Liver (tissue), 9 donors: ENCODE data around the gene PPP4R2. TPM values are rescaled to one million over a fixed set of nuclear protein-coding genes. Genes with fewer than 3 reads are reported as not detected.

ENCODE experiments used
- DNase-seq: peaks from one replicate; pipeline ENCODE4 v3.0.0-alpha.2; 2017; ENCODE audit warnings: low spot score
- H3K27ac ChIP-seq, 2 donors: one replicate each; pipeline ENCODE4 v1.7.0; 2013; ENCODE audit warnings: inconsistent platforms in 2 of 2, low read length in 2 of 2, control low read depth in 1 of 2, low read depth in 1 of 2, mild to moderate bottlenecking in 1 of 2
- H3K27me3 ChIP-seq, 4 donors: one replicate each; pipeline versions ENCODE4 v1.6.1 to v1.7.0; 2013; ENCODE audit warnings: low read length in 3 of 4, inconsistent platforms in 1 of 4, mild to moderate bottlenecking in 1 of 4, moderate library complexity in 1 of 4; ENCODE audit not compliant: control insufficient read depth in 4 of 4, insufficient read depth in 4 of 4
- H3K36me3 ChIP-seq, 4 donors: one replicate each; pipeline versions ENCODE4 v1.6.1 to v1.7.0; 2013; ENCODE audit warnings: low read length in 3 of 4, mild to moderate bottlenecking in 3 of 4, low read depth in 1 of 4, moderate library complexity in 1 of 4; ENCODE audit not compliant: control insufficient read depth in 4 of 4, insufficient read depth in 3 of 4
- H3K4me1 ChIP-seq, 4 donors: one replicate each; pipeline versions ENCODE4 v1.6.1 to v1.7.0; 2013; ENCODE audit warnings: low read length in 3 of 4, mild to moderate bottlenecking in 3 of 4, moderate library complexity in 1 of 4; ENCODE audit not compliant: control insufficient read depth in 4 of 4, insufficient read depth in 4 of 4
- H3K4me3 ChIP-seq, 3 donors: one replicate each; pipeline versions ENCODE4 v1.6.1 to v1.7.0; 2013; ENCODE audit warnings: low read length in 3 of 3, control low read depth in 1 of 3, low read depth in 1 of 3, mild to moderate bottlenecking in 1 of 3
- H3K9ac ChIP-seq, 2 donors: one replicate each; pipeline ENCODE4 v1.7.0; 2013; ENCODE audit warnings: low read length in 2 of 2, mild to moderate bottlenecking in 2 of 2, moderate library complexity in 2 of 2, control low read depth in 1 of 2, low read depth in 1 of 2
- H3K9me3 ChIP-seq, 4 donors: one replicate each; pipeline versions ENCODE4 v1.6.1 to v1.7.0; 2013; ENCODE audit warnings: low read length in 3 of 4; ENCODE audit not compliant: control insufficient read depth in 4 of 4
- CTCF ChIP-seq: fragments of 150-350 bp; IDR thresholded peaks from 2 replicates; pipeline ENCODE4 v1.5.1; 2017; ENCODE audit warnings: improper control_type of control experiment, low read depth, low read length; ENCODE audit not compliant: missing input control
- EGR1 ChIP-seq, 2 donors: IDR thresholded peaks; 2 replicates each; pipeline ENCODE4 v1.6.1; 2016 to 2018; ENCODE audit warnings: antibody characterized with exemption in 2 of 2, low read depth in 2 of 2
- FOXA1 ChIP-seq: IDR thresholded peaks from 2 replicates; pipeline ENCODE4 v1.6.1; 2016; ENCODE audit warnings: antibody characterized with exemption
- GABPA ChIP-seq, 2 donors: IDR thresholded peaks in 1 of 2; conservative IDR thresholded peaks in 1 of 2; 2 replicates each; pipeline ENCODE4 v1.6.1; 2016; ENCODE audit warnings: antibody characterized with exemption in 2 of 2, mild to moderate bottlenecking in 1 of 2, moderate library complexity in 1 of 2
- HNF4A ChIP-seq, 2 donors: conservative IDR thresholded peaks; 2 replicates each; pipeline ENCODE4 v1.6.1; 2016; ENCODE audit warnings: antibody characterized with exemption in 2 of 2, mild to moderate bottlenecking in 2 of 2
- HNF4G ChIP-seq: IDR thresholded peaks from 2 replicates; pipeline ENCODE4 v1.6.1; 2016; ENCODE audit warnings: antibody characterized with exemption
- JUND ChIP-seq, 2 donors: IDR thresholded peaks; 2 replicates each; pipeline ENCODE4 v1.6.1; 2016; ENCODE audit warnings: antibody characterized with exemption in 2 of 2
- NR2F2 ChIP-seq: IDR thresholded peaks from 2 replicates; pipeline ENCODE4 v1.6.1; 2016; ENCODE audit warnings: antibody characterized with exemption
- RAD21 ChIP-seq, 2 donors: IDR thresholded peaks; 2 replicates each; pipeline ENCODE4 v1.6.1; 2016; ENCODE audit warnings: antibody characterized with exemption in 2 of 2, mild to moderate bottlenecking in 2 of 2
- RXRA ChIP-seq, 2 donors: IDR thresholded peaks; 2 replicates each; pipeline ENCODE4 v1.6.1; 2017 to 2018; ENCODE audit warnings: antibody characterized with exemption in 2 of 2, mild to moderate bottlenecking in 1 of 2
- SP1 ChIP-seq: IDR thresholded peaks from 2 replicates; pipeline ENCODE4 v1.6.1; 2018; ENCODE audit warnings: antibody characterized with exemption, mild to moderate bottlenecking
- YY1 ChIP-seq: IDR thresholded peaks from 2 replicates; pipeline ENCODE4 v1.6.1; 2016; ENCODE audit warnings: antibody characterized with exemption, mild to moderate bottlenecking
- ZBTB33 ChIP-seq: IDR thresholded peaks from 2 replicates; pipeline ENCODE4 v1.6.1; 2016; ENCODE audit warnings: antibody characterized with exemption
- WGBS: extraction: QIAGEN DNeasy Blood & Tissue Kit; methylation state at CpG from one replicate; pipeline ENCODE4 v1.1.7; 2013; 5-methylcytosine and 5-hydroxymethylcytosine counted together
- polyA plus RNA-seq, 2 donors: library from polyadenylated mRNA; stranded (reverse) in 1 of 2; unstranded in 1 of 2; fragments of 200-250 nt in 1 of 2; fragments of >200 nt in 1 of 2; fragmentation: Nextera tagmentation in 1 of 2; extraction: Ambion mirVana in 1 of 2; gene quantifications; one replicate each; pipeline versions ENCODE4 v1.2.1 to v1.2.3, GENCODE V29; 2013 to 2015
- total RNA-seq, 2 donors: library from RNA; depleted of rRNA; stranded (reverse); fragments of >200 nt; gene quantifications; one replicate each; pipeline ENCODE4 v1.2.3, GENCODE V29; 2014
- TF ChIP-seq, protein P1 (sequence below): IDR thresholded peaks from 2 replicates; pipeline ENCODE4 v1.6.1; 2016; ENCODE audit warnings: antibody characterized with exemption
- TF ChIP-seq, protein P2 (sequence below): IDR thresholded peaks from 2 replicates; pipeline ENCODE4 v1.6.1; 2016; ENCODE audit warnings: antibody characterized with exemption, mild to moderate bottlenecking
- donor health status: healthy.
- donor health status: healthy.
- donor health status: healthy.
- donor health status: healthy.
- donor health status: healthy.

Gene PPP4R2
- total and polyA plus RNA-seq, 4 donors = 12.2 to 35.9 (median 33.7) TPM

GRCh38 chr3:72972706-72973030 lies 23.9 kb upstream of the PPP4R2 start:
- no peak for TF ChIP-seq HNF4A (conservative IDR thresholded peaks at IDR 0.05)
- TF ChIP-seq, protein P1, sequence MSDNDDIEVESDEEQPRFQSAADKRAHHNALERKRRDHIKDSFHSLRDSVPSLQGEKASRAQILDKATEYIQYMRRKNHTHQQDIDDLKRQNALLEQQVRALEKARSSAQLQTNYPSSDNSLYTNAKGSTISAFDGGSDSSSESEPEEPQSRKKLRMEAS = no peak
- TF ChIP-seq RXRA (IDR thresholded peaks at IDR 0.05) = no peak
- TF ChIP-seq HNF4G = no peak
- no peak for TF ChIP-seq CTCF
- no peak for TF ChIP-seq GABPA (IDR thresholded peaks at IDR 0.05 in 1 of 2, conservative IDR thresholded peaks at IDR 0.05 in 1 of 2)
- TF ChIP-seq EGR1 (IDR thresholded peaks at IDR 0.05; ENCODE audit: low read depth in 2 of 2) = no peak
- TF ChIP-seq NR2F2 = no peak
- TF ChIP-seq, protein P2, sequence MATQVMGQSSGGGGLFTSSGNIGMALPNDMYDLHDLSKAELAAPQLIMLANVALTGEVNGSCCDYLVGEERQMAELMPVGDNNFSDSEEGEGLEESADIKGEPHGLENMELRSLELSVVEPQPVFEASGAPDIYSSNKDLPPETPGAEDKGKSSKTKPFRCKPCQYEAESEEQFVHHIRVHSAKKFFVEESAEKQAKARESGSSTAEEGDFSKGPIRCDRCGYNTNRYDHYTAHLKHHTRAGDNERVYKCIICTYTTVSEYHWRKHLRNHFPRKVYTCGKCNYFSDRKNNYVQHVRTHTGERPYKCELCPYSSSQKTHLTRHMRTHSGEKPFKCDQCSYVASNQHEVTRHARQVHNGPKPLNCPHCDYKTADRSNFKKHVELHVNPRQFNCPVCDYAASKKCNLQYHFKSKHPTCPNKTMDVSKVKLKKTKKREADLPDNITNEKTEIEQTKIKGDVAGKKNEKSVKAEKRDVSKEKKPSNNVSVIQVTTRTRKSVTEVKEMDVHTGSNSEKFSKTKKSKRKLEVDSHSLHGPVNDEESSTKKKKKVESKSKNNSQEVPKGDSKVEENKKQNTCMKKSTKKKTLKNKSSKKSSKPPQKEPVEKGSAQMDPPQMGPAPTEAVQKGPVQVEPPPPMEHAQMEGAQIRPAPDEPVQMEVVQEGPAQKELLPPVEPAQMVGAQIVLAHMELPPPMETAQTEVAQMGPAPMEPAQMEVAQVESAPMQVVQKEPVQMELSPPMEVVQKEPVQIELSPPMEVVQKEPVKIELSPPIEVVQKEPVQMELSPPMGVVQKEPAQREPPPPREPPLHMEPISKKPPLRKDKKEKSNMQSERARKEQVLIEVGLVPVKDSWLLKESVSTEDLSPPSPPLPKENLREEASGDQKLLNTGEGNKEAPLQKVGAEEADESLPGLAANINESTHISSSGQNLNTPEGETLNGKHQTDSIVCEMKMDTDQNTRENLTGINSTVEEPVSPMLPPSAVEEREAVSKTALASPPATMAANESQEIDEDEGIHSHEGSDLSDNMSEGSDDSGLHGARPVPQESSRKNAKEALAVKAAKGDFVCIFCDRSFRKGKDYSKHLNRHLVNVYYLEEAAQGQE = no peak
- no peak for TF ChIP-seq RAD21 (IDR thresholded peaks at IDR 0.05)
- TF ChIP-seq JUND (IDR thresholded peaks at IDR 0.05) = no peak
- no peak for TF ChIP-seq SP1
- no peak for TF ChIP-seq YY1
- Histone ChIP-seq H3K4me1 (peaks cover 6 to 20% (median 8%) of the 10 kb centered on the region in 4 donors), H3K9me3 (no peaks in the 10 kb centered on the region), H3K9ac (no peak overlapping the region), H3K27ac (peak overlapping the region in 1 of 2 donors; percentile 35), H3K27me3 (no peaks in the 10 kb centered on the region), H3K4me3 (no peak overlapping the region), H3K36me3 (no peaks in the 10 kb centered on the region)
- no peak for DNase-seq
- WGBS = 81% methylated on average over 3 of the region's 3 CpGs

- H3K4me3 ChIP-seq = no peak overlapping the region
- WGBS = 40% methylated on average over 7 of the region's 7 CpGs
- H3K9ac ChIP-seq = no peak overlapping the region
- H3K36me3 ChIP-seq = no peaks in the 10 kb centered on the region
- DNase-seq = no peak
- no peaks in the 10 kb centered on the region for H3K9me3 ChIP-seq
- H3K27ac ChIP-seq = peak overlapping the region in 1 of 2 donors; percentile 35
- peaks cover 3 to 16% (median 6%) of the 10 kb centered on the region in 4 donors for H3K4me1 ChIP-seq
- H3K27me3 ChIP-seq = no peaks in the 10 kb centered on the region
- TF ChIP-seq, protein P2 = no peak
- TF ChIP-seq SP1 (peak; percentile 85), CTCF (no peak), YY1 (peak; percentile 19), EGR1 (IDR thresholded peaks at IDR 0.05; ENCODE audit: low read depth in 2 of 2) (peak in 1 of 2 donors; percentile 28), RXRA (IDR thresholded peaks at IDR 0.05) (peak; percentile 69 to 86), HNF4A (conservative IDR thresholded peaks at IDR 0.05) (peak; percentile 80 to 95), RAD21 (IDR thresholded peaks at IDR 0.05) (peak in 1 of 2 donors; percentile 14), NR2F2 (peak; percentile 34), HNF4G (peak; percentile 91), ZBTB33 (no peak), FOXA1 (no peak)
- TF ChIP-seq, protein P1 = no peak
Measured at GRCh38 chr3:72973031-72973723, 23.4 kb upstream of the PPP4R2 start.
